ENCODE measurements around the gene MMD2. TPM values are rescaled to one million over a fixed set of nuclear protein-coding genes. Genes with fewer than 3 reads are reported as not detected.
"Not testable (repeated sequence)": the region's sequence is repeated elsewhere in the genome, so short reads cannot be mapped to it uniquely, and the experiment has no call there.

The MMD2 gene
- polyA plus RNA-seq (ENCODE audit: insufficient read length in 4 of 4) = under 1 TPM in 3 of 4 donors, not detected in 1; 0.06 to 0.17 (median 0.13) TPM

GRCh38 chr7:4958477-4959301 is at the start of gene MMD2:
Gene MMD2 (minus strand): TSS chr7:4959187. CDS start chr7:4959017, 170 bp downstream.
- DNase-seq (ENCODE audit: low read depth in 4 of 4, low spot score in 2 of 4) = no peak

- DNase-seq (ENCODE audit: low read depth in 4 of 4, low spot score in 2 of 4) = no peak
Measured at GRCh38 chr7:5005066-5005465, 46.1 kb upstream of the MMD2 start.

- DNase-seq (ENCODE audit: low read depth in 4 of 4, low spot score in 2 of 4) = no peak
Measured at GRCh38 chr7:5001911-5002310, 42.9 kb upstream of the MMD2 start.

GRCh38 chr7:5001003-5001402 is 42.0 kb upstream of the MMD2 start:
- no peak for DNase-seq (ENCODE audit: low read depth in 4 of 4, low spot score in 2 of 4)

GRCh38 chr7:4999369-4999950 is 40.5 kb upstream of the MMD2 start:
- DNase-seq (ENCODE audit: low read depth in 4 of 4, low spot score in 2 of 4) = no peak

GRCh38 chr7:4998910-4999309 is 39.9 kb upstream of the MMD2 start:
- no peak for DNase-seq (ENCODE audit: low read depth in 4 of 4, low spot score in 2 of 4)

- DNase-seq (ENCODE audit: low read depth in 4 of 4, low spot score in 2 of 4) = no peak
Measured at GRCh38 chr7:4998244-4998643, 39.3 kb upstream of the MMD2 start.

- no peak for DNase-seq (ENCODE audit: low read depth in 4 of 4, low spot score in 2 of 4)
Measured at GRCh38 chr7:4996696-4997222, 37.8 kb upstream of the MMD2 start.

GRCh38 chr7:4995429-4995969 is 36.5 kb upstream of the MMD2 start:
- DNase-seq (ENCODE audit: low read depth in 4 of 4, low spot score in 2 of 4) = no peak

- DNase-seq (ENCODE audit: low read depth in 4 of 4, low spot score in 2 of 4) = no peak
Measured at GRCh38 chr7:4993471-4993870, 34.5 kb upstream of the MMD2 start.

- not testable (repeated sequence) for DNase-seq (ENCODE audit: low read depth in 4 of 4, low spot score in 2 of 4)
Measured at GRCh38 chr7:4982741-4983140, 23.8 kb upstream of the MMD2 start.

GRCh38 chr7:4981295-4981890 is 22.4 kb upstream of the MMD2 start:
- DNase-seq (ENCODE audit: low read depth in 4 of 4, low spot score in 2 of 4) = not testable (repeated sequence)

- not testable (repeated sequence) for DNase-seq (ENCODE audit: low read depth in 4 of 4, low spot score in 2 of 4)
Measured at GRCh38 chr7:4975626-4976025, 16.6 kb upstream of the MMD2 start.

- DNase-seq (ENCODE audit: low read depth in 4 of 4, low spot score in 2 of 4) = peak; percentile 68 to 91 (median 89)
Measured at GRCh38 chr7:4973728-4974198, 14.8 kb upstream of the MMD2 start.

GRCh38 chr7:4972446-4972845 is 13.5 kb upstream of the MMD2 start:
- not testable (repeated sequence) for DNase-seq (ENCODE audit: low read depth in 4 of 4, low spot score in 2 of 4)

GRCh38 chr7:4965295-4966022 is 6.5 kb upstream of the MMD2 start:
- no peak for DNase-seq (ENCODE audit: low read depth in 4 of 4, low spot score in 2 of 4)

GRCh38 chr7:4964506-4964905 is 5.5 kb upstream of the MMD2 start:
- no peak for DNase-seq (ENCODE audit: low read depth in 4 of 4, low spot score in 2 of 4)

- DNase-seq (ENCODE audit: low read depth in 4 of 4, low spot score in 2 of 4) = no peak
Measured at GRCh38 chr7:4962872-4963775, 4.1 kb upstream of the MMD2 start.

GRCh38 chr7:4960363-4960762 is 1.4 kb upstream of the MMD2 start:
- no peak for DNase-seq (ENCODE audit: low read depth in 4 of 4, low spot score in 2 of 4)
